DMS153 treated with DMSO at 0.1 percent for 48 hours (cell line): ENCODE measurements around the gene GJB6.
A peak's percentile ranks its signal among the peaks of the same experiment; 100 is the strongest.

Source experiments
- DNase-seq: peaks from one replicate; lab custom pipeline; 2025; ENCODE audit not compliant: unreplicated experiment; lab: John Stamatoyannopoulos, UW

The GJB6 gene

DNA sequence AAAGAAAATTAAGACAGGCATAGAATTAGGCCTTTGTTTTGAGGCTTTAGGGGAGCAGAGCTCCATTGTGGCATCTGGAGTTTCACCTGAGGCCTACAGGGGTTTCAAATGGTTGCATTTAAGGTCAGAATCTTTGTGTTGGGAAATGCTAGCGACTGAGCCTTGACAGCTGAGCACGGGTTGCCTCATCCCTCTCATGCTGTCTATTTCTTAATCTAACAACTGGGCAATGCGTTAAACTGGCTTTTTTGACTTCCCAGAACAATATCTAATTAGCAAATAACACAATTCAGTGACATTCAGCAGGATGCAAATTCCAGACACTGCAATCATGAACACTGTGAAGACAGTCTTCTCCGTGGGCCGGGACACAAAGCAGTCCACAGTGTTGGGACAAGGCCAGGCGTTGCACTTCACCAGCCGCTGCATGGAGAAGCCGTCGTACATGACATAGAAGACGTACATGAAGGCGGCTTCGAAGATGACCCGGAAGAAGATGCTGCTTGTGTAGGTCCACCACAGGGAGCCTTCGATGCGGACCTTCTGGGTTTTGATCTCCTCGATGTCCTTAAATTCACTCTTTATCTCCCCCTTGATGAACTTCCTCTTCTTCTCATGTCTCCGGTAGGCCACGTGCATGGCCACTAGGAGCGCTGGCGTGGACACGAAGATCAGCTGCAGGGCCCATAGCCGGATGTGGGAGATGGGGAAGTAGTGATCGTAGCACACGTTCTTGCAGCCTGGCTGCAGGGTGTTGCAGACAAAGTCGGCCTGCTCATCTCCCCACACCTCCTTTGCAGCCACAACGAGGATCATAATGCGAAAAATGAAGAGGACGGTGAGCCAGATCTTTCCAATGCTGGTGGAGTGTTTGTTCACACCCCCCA is 43.2 kb downstream of the GJB6 start:
- DNase-seq: no peak

GRCh38 chr13:20186771-20187170 is 45.3 kb downstream of the GJB6 start:
- no peak for DNase-seq

GRCh38 chr13:20185366-20186056 is 46.6 kb downstream of the GJB6 start:
- no peak for DNase-seq

DNA sequence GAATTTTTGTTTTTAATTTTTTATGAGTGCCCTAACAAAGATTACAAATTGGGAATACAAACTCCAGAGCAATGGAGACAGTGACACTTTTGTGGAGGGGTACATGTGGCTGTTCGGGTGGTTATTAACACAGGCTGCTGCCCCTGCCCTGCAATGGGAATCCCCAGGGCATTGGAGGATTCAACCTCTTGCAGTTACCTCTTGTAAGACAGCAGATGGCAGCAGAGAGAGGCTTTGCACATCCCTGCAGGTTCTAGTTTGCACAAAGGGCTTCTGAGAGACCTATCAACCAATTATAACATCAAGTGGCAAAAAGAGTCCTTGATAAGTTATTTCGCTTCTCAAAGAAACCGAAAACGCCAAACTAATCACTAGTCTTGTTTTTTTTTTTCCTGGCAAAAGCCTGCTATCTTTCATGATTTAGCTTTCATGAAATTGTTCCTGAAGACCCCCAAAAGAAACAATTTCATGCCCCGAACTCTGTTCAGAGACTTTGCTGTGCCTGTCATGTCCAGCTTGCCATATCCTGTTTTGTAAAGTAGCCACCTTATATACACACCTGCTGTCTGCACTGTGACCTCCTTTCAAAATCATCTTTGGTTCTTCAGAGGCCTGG is 49.8 kb downstream of the GJB6 start:
- peak; percentile 77 for DNase-seq

DNA sequence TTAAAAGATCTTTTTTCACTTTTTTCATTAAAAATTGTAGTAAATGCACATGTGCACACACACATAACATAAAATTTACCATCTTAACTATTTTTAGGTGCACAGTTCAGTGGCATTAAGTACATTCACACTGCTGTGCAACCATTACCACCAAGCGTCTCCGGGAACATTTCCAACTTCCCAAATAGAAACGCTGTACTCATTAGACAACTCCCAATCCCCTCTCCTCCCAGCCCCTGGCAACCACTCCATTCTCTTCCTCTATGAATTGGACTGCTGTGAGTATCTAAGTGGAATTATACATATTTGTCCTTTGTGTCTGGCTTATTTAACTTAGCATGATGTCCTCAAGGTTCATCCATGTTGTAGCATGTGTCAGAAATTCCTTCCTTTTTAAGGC is 50.9 kb downstream of the GJB6 start:
- no peak for DNase-seq

DNA sequence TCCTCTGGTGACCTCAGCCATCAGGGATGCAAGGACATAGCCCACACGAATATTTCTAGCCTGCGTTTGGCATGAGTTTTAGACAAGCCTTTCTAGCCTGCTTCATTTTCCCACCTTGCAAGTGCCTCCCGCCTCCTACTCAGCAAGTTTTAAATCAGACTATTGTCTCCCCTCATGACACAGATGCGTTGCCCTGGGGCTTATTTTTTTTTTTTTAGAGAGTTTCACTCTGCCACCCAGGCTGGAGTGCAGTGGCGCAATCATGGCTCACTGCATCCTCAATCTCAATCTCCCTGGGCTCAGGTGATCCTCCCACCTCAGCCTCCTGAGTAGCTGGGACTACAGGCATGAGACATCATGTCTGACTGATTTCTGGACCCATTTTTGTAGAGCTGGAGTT is 54.0 kb downstream of the GJB6 start:
- no peak for DNase-seq

- DNase-seq: no peak
Observed at GRCh38 chr13:20177049-20177831, 54.9 kb downstream of the GJB6 start.

GRCh38 chr13:20175907-20176652 is 56.0 kb downstream of the GJB6 start:
- DNase-seq: no peak

DNA sequence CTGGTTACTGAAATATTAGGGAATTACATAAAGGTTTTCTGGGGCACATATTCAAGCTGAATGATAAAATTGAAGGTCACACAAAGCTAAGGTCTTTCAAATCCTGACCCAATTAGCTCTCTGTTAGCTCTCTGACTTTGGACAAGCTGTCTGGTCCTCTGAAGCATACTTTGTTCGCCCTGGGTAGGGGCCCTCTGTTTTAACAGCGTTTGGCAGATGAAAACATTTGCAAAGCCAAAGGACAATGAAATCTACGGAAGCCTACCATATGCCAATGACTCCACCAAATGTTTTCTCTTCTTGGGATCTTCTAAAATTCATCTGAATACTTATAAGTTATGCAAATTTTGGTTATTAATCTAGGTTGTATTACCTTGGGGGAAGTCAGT is 56.7 kb downstream of the GJB6 start:
- no peak for DNase-seq

DNA sequence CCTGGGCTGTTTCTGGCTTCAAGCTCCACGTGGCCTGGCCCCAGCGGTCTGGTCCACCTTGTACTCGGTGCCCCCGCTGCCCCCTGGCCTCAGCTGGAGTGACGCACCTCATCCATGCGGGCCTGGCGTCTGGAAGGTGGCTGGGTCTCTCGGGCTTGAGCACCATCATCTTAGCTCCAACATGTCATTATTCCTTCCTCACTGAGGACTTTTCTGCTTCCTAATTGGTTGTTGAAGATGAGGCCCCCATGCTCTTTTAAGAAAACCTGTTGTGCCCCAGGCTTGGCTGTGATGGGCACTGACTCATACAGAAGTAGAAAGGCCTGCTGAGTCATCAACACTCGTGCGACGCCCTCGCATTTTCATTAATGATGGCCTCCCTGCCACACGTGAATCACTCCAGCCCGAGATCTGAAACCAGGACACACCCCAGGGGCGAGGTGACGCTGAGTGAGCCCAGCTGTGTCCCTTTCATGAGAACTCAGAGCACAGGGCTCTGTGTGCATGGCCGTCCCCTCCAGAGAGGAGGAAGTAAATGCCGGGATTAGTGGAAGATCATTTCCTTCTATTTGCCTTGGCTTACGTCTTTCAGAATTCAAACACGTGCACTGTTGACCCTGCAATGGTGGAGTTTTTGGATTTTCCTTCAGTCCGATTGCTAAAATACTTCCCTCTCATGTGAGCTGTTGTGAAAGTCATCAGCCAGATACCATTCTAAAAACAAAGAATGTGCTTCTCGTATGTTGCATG is 57.3 kb downstream of the GJB6 start:
- DNase-seq: peak; percentile 40

GRCh38 chr13:20173116-20173746 is 58.9 kb downstream of the GJB6 start:
- no peak for DNase-seq
